IPS-15b (cell line): ENCODE data around the gene C4orf54.

Source experiments
- H3K27me3 ChIP-seq: one replicate; pipeline ENCODE4 v1.6.1; 2013; ENCODE audit warnings: low read length; ENCODE audit not compliant: control insufficient read depth, insufficient read depth
- H3K36me3 ChIP-seq: one replicate; pipeline ENCODE4 v1.6.1; 2013; ENCODE audit warnings: low read length; ENCODE audit not compliant: control insufficient read depth, insufficient read depth
- H3K4me1 ChIP-seq: one replicate; pipeline ENCODE4 v1.6.1; 2013; ENCODE audit warnings: mild to moderate bottlenecking, low read length; ENCODE audit not compliant: control insufficient read depth, insufficient read depth
- H3K4me3 ChIP-seq: one replicate; pipeline ENCODE4 v1.5.1; 2013; ENCODE audit warnings: low read depth, low read length
- H3K9ac ChIP-seq: one replicate; pipeline ENCODE4 v1.6.1; 2013; ENCODE audit warnings: low read depth, mild to moderate bottlenecking, low read length
- H3K9me3 ChIP-seq: one replicate; pipeline ENCODE4 v1.6.1; 2013; ENCODE audit warnings: mild to moderate bottlenecking, low read length; ENCODE audit not compliant: control insufficient read depth, insufficient read depth

C4orf54 gene

DNA sequence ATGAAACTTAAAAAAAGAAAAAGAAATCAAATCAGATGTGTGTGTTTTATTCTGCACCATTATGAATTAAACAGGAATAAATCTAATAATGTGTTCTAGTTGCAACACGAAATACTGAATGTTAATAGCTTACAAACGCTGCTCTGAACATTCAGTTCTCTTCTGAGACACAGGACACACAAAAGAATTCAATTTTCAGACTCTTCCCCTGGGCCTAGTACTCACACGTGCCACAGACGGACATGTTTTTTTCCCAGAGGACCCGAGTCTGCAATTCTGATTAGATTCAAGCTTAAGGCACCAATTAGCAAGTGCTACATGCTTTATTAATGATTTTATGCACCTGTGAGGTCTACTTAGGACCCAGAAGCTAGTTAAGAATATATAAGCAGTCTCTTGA is 20.5 kb downstream of the C4orf54 start:
- no peak overlapping the region for H3K9ac ChIP-seq
- H3K4me1 ChIP-seq, result peaks cover 3% of the 10 kb centered on the region
- no peaks in the 10 kb centered on the region for H3K27me3 ChIP-seq
- no peaks in the 10 kb centered on the region for H3K36me3 ChIP-seq
- no peaks in the 10 kb centered on the region for H3K9me3 ChIP-seq
- no peak overlapping the region for H3K4me3 ChIP-seq

DNA sequence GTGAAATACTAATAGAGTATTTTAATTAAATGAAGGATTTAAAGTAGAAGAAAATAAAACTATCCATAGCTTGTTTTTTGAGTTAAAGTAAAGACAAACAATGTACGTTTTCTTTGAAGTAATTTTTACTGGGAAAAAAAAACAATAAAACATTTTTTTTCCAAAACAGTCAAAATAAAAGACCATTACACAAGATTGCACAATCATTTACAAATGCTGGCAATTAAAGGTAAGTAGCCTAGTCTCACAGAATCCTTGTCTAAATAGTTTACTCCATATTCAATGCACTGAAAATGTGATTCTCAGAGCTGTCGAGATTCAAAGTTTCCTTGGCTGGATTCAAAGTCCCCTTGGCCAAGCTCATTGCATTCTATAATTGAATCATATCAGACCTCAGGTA is 21.2 kb downstream of the C4orf54 start:
- Histone ChIP-seq H3K9me3 (no peaks in the 10 kb centered on the region), H3K36me3 (no peaks in the 10 kb centered on the region), H3K27me3 (no peaks in the 10 kb centered on the region), H3K4me3 (no peak overlapping the region), H3K4me1 (peaks cover 3% of the 10 kb centered on the region), H3K9ac (no peak overlapping the region)

DNA sequence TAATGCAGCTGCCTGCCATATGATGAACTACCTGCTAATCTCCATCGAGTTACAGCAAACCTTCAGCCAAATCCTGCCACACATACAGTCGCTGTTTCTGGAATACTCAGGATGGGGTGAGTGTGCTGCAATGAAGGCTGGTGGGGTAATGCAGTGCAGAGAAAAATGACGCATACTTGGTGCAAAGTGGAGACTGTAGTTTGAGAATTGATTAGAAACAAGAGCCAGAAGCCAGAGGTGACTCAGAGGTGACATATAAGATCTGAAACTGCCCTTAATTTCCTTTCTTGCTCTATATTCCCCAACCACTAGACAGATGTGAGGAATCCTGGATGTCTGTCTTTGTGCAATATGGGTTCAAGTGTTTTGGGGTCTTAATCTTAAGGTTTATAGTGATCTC is 22.0 kb downstream of the C4orf54 start:
- H3K4me3 ChIP-seq, result no peak overlapping the region
- H3K9ac ChIP-seq, result no peak overlapping the region
- no peaks in the 10 kb centered on the region for H3K27me3 ChIP-seq
- no peaks in the 10 kb centered on the region for H3K9me3 ChIP-seq
- H3K36me3 ChIP-seq, result no peaks in the 10 kb centered on the region
- H3K4me1 ChIP-seq, result peaks cover 3% of the 10 kb centered on the region

DNA sequence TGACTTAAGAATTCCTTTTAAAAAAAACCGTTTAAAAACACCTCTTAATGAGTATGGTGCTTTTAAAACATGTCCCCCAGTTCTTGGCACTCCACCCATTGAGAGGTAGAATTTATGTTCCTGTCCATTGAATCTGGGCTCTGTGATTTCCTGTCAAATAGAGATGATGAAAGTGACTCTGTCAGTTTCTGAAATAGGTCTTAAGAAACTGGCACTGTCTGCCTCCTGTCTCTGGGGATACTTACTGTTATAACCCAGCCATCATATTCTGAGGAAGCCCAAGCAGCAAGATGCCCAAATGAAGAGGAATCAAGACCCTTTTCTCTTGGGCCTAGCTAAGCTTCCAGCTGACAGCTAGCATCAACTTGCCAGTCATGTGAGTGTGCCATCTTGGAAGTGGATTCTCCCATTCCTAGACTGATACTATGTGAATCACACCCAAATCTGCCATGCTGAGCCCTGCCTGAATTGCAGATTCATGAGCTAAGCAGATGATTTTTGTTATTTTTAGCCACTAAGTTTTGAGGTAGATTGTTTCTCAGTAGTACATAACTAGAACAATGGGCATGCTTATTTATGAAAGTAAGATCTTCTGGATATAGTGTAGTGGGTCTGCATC is 22.8 kb downstream of the C4orf54 start:
- Histone ChIP-seq H3K4me3 (no peak overlapping the region), H3K9me3 (no peaks in the 10 kb centered on the region), H3K36me3 (no peaks in the 10 kb centered on the region), H3K9ac (no peak overlapping the region), H3K4me1 (peaks cover 3% of the 10 kb centered on the region), H3K27me3 (no peaks in the 10 kb centered on the region)

DNA sequence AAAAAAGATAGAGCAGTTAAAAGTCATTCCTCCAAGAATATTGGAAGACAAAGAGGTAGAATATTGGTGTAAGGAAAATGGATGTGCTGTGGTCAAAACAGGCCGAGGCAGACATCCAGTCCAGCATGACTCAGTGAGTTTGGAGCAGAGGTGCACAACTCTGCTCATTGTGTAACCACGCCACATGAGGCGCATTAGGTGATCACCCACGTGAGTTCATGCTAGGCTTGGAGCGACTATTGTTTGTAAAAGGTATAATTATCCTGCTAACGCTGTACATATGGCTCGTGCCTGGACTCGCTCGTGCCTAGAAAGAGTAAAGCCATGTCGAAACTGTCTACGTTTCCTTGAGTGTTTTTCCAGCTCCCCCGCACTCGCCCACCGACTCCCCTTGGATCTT is 23.9 kb downstream of the C4orf54 start:
- Histone ChIP-seq H3K27me3 (no peaks in the 10 kb centered on the region), H3K4me3 (no peak overlapping the region), H3K9me3 (no peaks in the 10 kb centered on the region), H3K36me3 (no peaks in the 10 kb centered on the region), H3K4me1 (peaks cover 3% of the 10 kb centered on the region), H3K9ac (no peak overlapping the region)

DNA sequence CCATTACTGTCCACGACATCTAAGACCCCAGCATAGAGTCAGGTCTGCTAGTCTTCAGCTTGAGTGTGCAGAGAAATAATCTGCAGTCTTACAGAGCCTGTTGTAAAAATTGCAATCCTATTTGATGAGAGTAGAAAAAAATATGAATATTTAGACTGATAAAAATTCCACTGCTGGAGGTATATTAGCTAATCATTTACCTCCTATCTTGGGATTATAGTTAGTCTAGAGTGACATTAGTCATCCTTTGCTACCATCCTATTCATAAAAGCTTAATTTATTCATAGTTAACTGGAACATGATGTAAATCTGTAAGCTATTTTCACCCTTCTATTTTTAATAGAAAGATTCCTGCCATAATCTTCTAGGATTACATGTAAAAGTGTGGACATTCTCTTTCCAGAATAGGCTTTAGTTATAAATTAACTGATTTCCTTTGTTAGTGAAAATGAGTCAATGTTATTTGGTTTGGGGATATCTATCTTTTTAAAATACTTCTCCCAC is 26.7 kb downstream of the C4orf54 start:
- Histone ChIP-seq H3K9ac (no peak overlapping the region), H3K27me3 (no peaks in the 10 kb centered on the region), H3K4me1 (peaks cover 3% of the 10 kb centered on the region), H3K4me3 (no peak overlapping the region), H3K9me3 (no peaks in the 10 kb centered on the region), H3K36me3 (no peaks in the 10 kb centered on the region)

DNA sequence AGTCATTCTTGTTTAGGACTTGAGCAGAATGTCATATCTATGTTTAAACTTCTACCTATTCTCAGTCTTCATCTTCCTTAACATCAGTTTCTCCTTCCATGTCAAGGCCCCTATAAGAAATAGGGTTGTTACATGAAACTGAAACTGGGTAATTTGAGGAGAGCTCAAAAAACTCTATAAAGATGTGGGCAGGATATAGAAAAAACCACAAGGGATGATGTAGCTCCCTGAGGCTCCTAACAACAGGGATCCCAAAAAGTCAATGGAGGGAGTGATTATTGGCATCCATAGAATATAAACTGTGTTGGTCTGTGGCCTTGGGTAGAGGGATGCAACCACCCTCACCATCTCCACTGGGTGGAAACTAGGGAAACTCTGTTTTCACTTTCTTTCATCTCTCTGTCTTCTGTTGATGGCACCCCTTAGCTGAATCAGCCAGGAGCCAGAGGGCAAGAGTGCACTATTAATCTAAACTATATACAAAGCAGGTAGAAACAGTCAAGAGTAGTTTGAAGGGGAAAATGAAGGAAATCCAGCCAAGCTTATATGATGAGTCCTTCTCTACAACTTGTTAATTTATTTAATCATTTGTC is 27.6 kb downstream of the C4orf54 start:
- no peak overlapping the region for H3K9ac ChIP-seq
- H3K36me3 ChIP-seq, result no peaks in the 10 kb centered on the region
- H3K4me3 ChIP-seq, result no peak overlapping the region
- peaks cover 3% of the 10 kb centered on the region for H3K4me1 ChIP-seq
- no peaks in the 10 kb centered on the region for H3K27me3 ChIP-seq
- no peaks in the 10 kb centered on the region for H3K9me3 ChIP-seq

DNA sequence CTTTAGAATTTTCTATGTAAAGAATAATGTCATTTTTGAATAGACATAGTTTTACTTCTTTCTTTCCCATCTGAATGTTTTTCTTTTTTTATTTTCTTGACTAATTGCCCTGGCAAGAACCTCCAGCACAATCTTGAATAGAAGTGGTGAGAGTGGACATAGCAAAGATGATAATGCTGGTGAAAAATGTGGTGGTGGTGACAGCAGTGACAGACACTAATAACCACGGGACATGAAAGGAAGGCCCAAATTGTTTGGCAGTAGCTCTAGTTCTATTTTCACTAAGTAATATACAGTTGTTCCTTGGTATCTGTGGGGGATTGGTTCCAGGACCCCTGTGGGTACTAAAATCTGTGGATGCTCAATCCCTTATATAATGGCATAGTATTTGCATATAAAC is 29.6 kb downstream of the C4orf54 start:
- Histone ChIP-seq H3K27me3 (no peaks in the 10 kb centered on the region), H3K36me3 (no peaks in the 10 kb centered on the region), H3K9me3 (no peaks in the 10 kb centered on the region), H3K4me1 (peaks cover 3% of the 10 kb centered on the region), H3K9ac (no peak overlapping the region), H3K4me3 (no peak overlapping the region)

DNA sequence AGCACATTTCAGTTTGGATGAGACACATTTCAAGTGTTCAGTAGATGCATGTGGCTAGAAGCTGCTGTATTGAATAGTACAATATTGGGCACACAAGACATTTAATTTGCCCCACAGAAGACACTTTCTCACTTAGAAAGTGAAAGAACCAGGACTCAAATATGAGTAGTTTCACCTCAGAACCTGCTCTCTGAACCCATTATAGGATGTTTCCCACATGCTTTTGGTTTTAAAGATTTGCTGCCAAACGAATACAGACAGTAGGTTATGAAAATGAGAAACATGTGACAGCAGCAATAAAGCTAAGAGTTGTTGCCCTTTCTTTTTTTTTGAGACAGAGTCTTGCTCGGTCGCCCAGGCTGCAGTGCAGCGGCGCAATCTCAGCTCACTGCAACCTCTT is 32.3 kb downstream of the C4orf54 start:
- no peaks in the 10 kb centered on the region for H3K9me3 ChIP-seq
- no peaks in the 10 kb centered on the region for H3K36me3 ChIP-seq
- H3K4me1 ChIP-seq, result no peaks in the 10 kb centered on the region
- H3K27me3 ChIP-seq, result no peaks in the 10 kb centered on the region
- H3K9ac ChIP-seq, result no peak overlapping the region
- H3K4me3 ChIP-seq, result no peak overlapping the region

DNA sequence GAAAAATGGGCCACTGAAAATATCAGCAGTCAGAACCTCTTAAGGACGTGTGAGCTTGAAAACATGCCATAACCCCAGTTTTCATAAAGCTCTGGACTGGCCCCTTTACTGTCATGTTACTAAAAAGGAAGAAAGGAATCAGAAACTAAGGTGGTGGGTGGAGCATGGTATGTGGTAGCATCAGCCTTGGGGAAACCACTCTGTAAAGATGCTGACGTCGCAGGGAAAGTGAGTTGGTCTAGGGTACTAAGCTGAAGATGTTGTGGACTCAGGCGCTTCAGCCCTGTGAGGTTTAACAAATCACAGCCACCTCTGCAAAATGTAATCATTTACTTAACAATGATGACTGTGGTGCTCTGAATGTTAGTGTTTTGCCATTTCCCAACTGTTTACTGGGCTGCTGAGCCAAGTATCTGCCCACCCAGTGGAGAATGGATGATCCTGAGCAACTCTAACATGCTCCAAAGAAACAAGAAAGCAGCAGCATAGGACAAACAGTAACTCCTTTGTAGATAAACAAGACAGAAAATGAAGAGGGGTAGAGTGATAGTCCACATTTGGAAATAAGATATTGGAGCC is 33.4 kb downstream of the C4orf54 start:
- H3K4me3 ChIP-seq, result no peak overlapping the region
- no peak overlapping the region for H3K9ac ChIP-seq
- H3K4me1 ChIP-seq, result no peaks in the 10 kb centered on the region
- H3K9me3 ChIP-seq, result no peaks in the 10 kb centered on the region
- no peaks in the 10 kb centered on the region for H3K27me3 ChIP-seq
- H3K36me3 ChIP-seq, result no peaks in the 10 kb centered on the region

DNA sequence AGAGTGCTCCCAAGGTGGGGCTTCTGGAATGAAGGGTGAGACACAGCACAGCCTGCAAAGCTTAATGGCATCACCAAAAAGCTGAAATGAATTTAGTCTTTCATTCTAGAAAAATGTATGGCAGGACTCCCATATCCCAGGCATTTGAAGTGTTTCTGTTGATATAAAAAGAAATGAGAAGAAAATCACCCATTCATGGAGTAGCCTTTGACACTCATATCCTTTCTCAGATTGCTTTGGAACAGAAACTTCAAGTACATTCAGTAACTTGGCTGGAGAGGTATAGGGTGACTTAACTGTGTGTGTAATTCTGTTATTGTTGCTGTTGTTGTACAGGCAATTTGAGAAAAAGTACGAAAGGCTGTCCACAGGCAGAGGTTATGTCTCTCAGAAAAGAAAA is 35.3 kb downstream of the C4orf54 start:
- Histone ChIP-seq H3K4me3 (no peak overlapping the region), H3K9me3 (no peaks in the 10 kb centered on the region), H3K27me3 (no peaks in the 10 kb centered on the region), H3K4me1 (no peaks in the 10 kb centered on the region), H3K9ac (no peak overlapping the region), H3K36me3 (no peaks in the 10 kb centered on the region)

DNA sequence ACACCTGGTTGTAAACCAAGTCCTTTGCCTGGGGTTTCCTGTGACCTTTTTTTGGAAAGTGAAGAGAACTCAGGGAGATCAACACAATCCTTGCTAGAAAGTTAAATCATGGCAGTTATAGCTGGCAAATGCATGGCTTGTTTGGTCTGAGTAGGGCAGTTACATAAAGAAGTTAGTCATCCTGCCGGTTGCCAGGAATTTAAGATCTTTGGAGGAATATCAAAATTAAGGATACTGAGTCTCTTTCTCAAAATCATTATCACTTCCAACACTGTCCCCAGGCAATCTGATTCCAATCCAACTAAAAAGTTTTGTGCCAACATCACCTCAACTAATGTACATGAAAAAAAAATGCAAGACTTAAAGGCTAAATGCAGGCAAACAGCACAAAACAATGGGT is 40.3 kb downstream of the C4orf54 start:
- H3K9me3 ChIP-seq, result no peaks in the 10 kb centered on the region
- no peak overlapping the region for H3K4me3 ChIP-seq
- H3K4me1 ChIP-seq, result no peaks in the 10 kb centered on the region
- H3K9ac ChIP-seq, result no peak overlapping the region
- H3K36me3 ChIP-seq, result no peaks in the 10 kb centered on the region
- H3K27me3 ChIP-seq, result no peaks in the 10 kb centered on the region
